A549 treated with ZK216348 at 1 μM for 4 hours (cell line): ENCODE data around the gene EIF3F. TPM values are rescaled to one million over a fixed set of nuclear protein-coding genes. Genes with fewer than 3 reads are reported as not detected.

Source experiments
- total RNA-seq: library from RNA; stranded (reverse); fragments of 200-300 nt; extraction: Qiagen RNA extraction; gene quantifications from 5 replicates; pipeline ENCODE4 v1.2.3, GENCODE V29; 2022; ENCODE audit warnings: low read depth

EIF3F gene, protein sequence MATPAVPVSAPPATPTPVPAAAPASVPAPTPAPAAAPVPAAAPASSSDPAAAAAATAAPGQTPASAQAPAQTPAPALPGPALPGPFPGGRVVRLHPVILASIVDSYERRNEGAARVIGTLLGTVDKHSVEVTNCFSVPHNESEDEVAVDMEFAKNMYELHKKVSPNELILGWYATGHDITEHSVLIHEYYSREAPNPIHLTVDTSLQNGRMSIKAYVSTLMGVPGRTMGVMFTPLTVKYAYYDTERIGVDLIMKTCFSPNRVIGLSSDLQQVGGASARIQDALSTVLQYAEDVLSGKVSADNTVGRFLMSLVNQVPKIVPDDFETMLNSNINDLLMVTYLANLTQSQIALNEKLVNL
- total RNA-seq: 256 to 335 TPM (median 326 TPM) in 5 replicates

GRCh38 chr11:7986768-7987559 is at the start of gene EIF3F:
Gene EIF3F (plus strand): TSS chr11:7987337. CDS start chr11:7987353, 16 bp downstream.

GRCh38 chr11:7941608-7942007 is 45.5 kb upstream of the EIF3F start, which contains the start of gene OR10A3:
Gene OR10A3 (minus strand): TSS chr11:7941708. CDS start chr11:7939520, 2,188 bp downstream.

DNA sequence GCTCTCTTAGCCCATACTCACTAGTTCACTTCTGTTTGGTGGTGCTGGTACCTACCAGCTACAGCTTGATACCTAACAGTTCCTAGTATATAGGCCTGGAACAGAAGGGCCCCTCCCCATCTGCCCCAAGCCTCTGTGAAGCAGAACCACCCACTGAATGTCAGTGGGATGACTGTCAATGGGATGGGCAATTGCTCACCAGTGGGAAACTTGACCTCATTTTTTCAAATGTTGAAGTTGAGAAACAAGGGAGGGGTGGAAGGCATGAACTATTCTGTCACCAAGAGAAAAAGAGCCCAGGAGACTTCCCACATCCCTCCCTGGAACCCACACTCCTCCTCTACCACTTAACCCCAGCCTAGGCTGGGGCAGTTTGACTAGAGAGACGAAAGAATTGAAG is 21.8 kb upstream of the EIF3F start, which contains the start of gene NLRP10:
Gene NLRP10 (minus strand): TSS at position 62 of the 400 bp plus-strand sequence. CDS start 1,952 bp downstream, outside the sequence.

Other genes starting within 250 kb of the EIF3F start
- gene OR5P2, start 190.4 kb upstream of the EIF3F start, total RNA-seq: not detected in 5 replicates
- not detected in 5 replicates for gene OR5P3, start 156.5 kb upstream of the EIF3F start, total RNA-seq
- gene OR10A6, start 56.1 kb upstream of the EIF3F start, total RNA-seq: not detected in 5 replicates
- gene OR10A3, start 45.6 kb upstream of the EIF3F start, total RNA-seq: not detected in 5 replicates
- not detected in 5 replicates for gene NLRP10, start 21.9 kb upstream of the EIF3F start, total RNA-seq
- gene TUB, start 93.9 kb downstream of the EIF3F start, total RNA-seq: 5.1 to 7.9 TPM (median 7.5 TPM) in 5 replicates
- gene RIC3, start 181.7 kb downstream of the EIF3F start, total RNA-seq: 1.8 to 3.7 TPM (median 2.9 TPM) in 5 replicates